Kidney (tissue), 14 donors: ENCODE results near the gene C6orf118. TPM values are rescaled to one million over a fixed set of nuclear protein-coding genes. Genes with fewer than 3 reads are reported as not detected.

Source experiments
- DNase-seq, 5 donors: peaks; one replicate each; pipeline ENCODE4 v3.0.0-alpha.2; 2013 to 2020
- FAIRE-seq: peaks from 2 replicates; lab custom pipeline; 2012; peaks lifted over from hg19 to GRCh38; lab: Jason Lieb, UNC
- H3K27ac ChIP-seq, 2 donors: one replicate each; pipeline ENCODE4 v1.7.0; 2013; ENCODE audit warnings: low read depth in 2 of 2, low read length in 2 of 2, inconsistent platforms in 1 of 2
- H3K27me3 ChIP-seq: one replicate; pipeline ENCODE4 v1.7.1; 2013; ENCODE audit warnings: low read length, inconsistent platforms; ENCODE audit not compliant: control insufficient read depth, insufficient read depth
- H3K36me3 ChIP-seq, 3 donors: one replicate each; pipeline versions ENCODE4 v1.7.0 to v1.7.1; 2013; ENCODE audit warnings: low read length in 3 of 3, control low read depth in 1 of 3, inconsistent platforms in 1 of 3; ENCODE audit not compliant: insufficient read depth in 3 of 3, control insufficient read depth in 2 of 3
- H3K4me1 ChIP-seq, 3 donors: one replicate each; pipeline versions ENCODE4 v1.7.0 to v1.7.1; 2013; ENCODE audit warnings: low read length in 3 of 3, inconsistent platforms in 1 of 3, low read depth in 1 of 3; ENCODE audit not compliant: control insufficient read depth in 2 of 3, insufficient read depth in 2 of 3
- H3K4me3 ChIP-seq, 3 donors: one replicate each; pipeline versions ENCODE4 v1.7.0 to v1.8.1; 2013; ENCODE audit warnings: low read length in 3 of 3, control low read depth in 1 of 3, inconsistent platforms in 1 of 3
- H3K9ac ChIP-seq, 3 donors: one replicate each; pipeline versions ENCODE4 v1.7.0 to v1.7.1; 2013; ENCODE audit warnings: low read length in 3 of 3, control low read depth in 1 of 3, inconsistent platforms in 1 of 3
- H3K9me3 ChIP-seq, 3 donors: one replicate each; pipeline versions ENCODE4 v1.7.0 to v1.7.1; 2013; ENCODE audit warnings: low read length in 3 of 3, control low read depth in 1 of 3, inconsistent platforms in 1 of 3; ENCODE audit not compliant: control insufficient read depth in 2 of 3, insufficient read depth in 1 of 3
- CTCF ChIP-seq: IDR thresholded peaks from 3 replicates; pipeline ENCODE4 v1.5.1; 2012; ENCODE audit warnings: mild to moderate bottlenecking, moderate library complexity, borderline replicate concordance; ENCODE audit not compliant: insufficient read depth; ENCODE audit errors: extremely low read depth
- intact Hi-C: fragments of 100-400 bp; cut with DNase I; formaldehyde crosslinking; loops from one replicate; pipeline ENCODE4 v1.11.1; 2022
- polyA plus RNA-seq: library from polyadenylated mRNA; stranded (reverse); fragments of 350-450 nt; fragmentation: Illumina TruSeq; extraction: RNeasy Lipid Tissue Mini Kit (QIAGEN cat#74804); gene quantifications from one replicate; pipeline ENCODE4 v1.2.3, GENCODE V29; 2014; ENCODE audit warnings: low read depth, low replicate concordance; ENCODE audit not compliant: insufficient read depth
- total RNA-seq: library from RNA; stranded (reverse); fragmentation: NEBNext Ultra II Directional; extraction: Animal tissue kit (Norgen Biotek cat#: 25700); gene quantifications from one replicate; pipeline ENCODE4 v1.2.1, GENCODE V29; 2021
- donor health status: control.
- donor health status: control.
- donor health status: control.
- donor health status: control.
- donor health status: control.
- donor health status: DM: yes; HTN: yes; CAD: no.
- donor health status: Normal renal cell carcinoma (clear cell type).

C6orf118 gene
- total and polyA plus RNA-seq, 2 donors from 2014 or later, result 0.57 to 0.67 TPM

GRCh38 chr6:165306955-165307354, 2.5 kb downstream of the C6orf118 start:
- intact Hi-C loops, result no loop called here
- H3K9ac ChIP-seq, result no peak overlapping the region
- no peak overlapping the region for H3K27ac ChIP-seq
- FAIRE-seq, result no peak
- no peak overlapping the region for H3K4me3 ChIP-seq
- H3K36me3 ChIP-seq, result no peaks in the 10 kb centered on the region
- no peak for TF ChIP-seq CTCF
- peaks cover 0 to 3% (median 0%) of the 10 kb centered on the region in 3 donors for H3K4me1 ChIP-seq
- no peak for DNase-seq
- H3K27me3 ChIP-seq, result no peaks in the 10 kb centered on the region
- H3K9me3 ChIP-seq, result no peaks in the 10 kb centered on the region

- Histone ChIP-seq H3K4me3 (no peak overlapping the region), H3K27me3 (no peaks in the 10 kb centered on the region), H3K27ac (no peak overlapping the region), H3K4me1 (no peaks in the 10 kb centered on the region), H3K36me3 (no peaks in the 10 kb centered on the region), H3K9me3 (no peaks in the 10 kb centered on the region), H3K9ac (no peak overlapping the region)
- FAIRE-seq, result no peak
- intact Hi-C loops, result no loop called here
- no peak for TF ChIP-seq CTCF
- DNase-seq, result peak in 1 of 5 donors; percentile 69
Measured at GRCh38 chr6:165301372-165302246, 7.8 kb downstream of the C6orf118 start.

DNA sequence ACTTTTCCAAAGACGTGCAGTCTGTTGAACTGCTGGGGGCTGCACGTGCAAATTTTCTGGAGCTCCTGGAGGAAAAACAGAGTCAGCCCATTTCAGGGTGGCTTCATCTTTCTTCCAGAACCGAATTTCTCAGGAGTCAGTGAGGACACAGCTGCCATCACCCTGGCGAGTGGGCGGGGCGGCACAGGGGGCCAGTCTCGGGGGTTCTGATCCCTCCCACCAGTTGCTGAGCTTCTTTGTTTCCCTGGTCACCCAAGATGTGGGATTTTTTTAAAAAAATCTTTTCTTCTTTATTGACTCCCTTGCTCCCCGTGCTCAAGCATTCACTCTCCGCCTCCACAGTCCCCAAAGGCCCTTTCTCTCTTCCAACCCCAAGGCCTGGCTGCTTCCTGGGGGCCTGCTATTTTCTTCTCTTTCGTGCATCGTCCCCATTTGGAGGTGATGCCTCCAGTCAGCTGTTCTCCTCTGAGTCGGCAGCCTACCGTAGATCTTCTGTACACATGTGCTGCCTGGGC, 8.9 kb downstream of the C6orf118 start:
- H3K4me1 ChIP-seq, result no peaks in the 10 kb centered on the region
- no peak for TF ChIP-seq CTCF
- intact Hi-C loops, result no loop called here
- no peaks in the 10 kb centered on the region for H3K27me3 ChIP-seq
- H3K4me3 ChIP-seq, result no peak overlapping the region
- no peak overlapping the region for H3K9ac ChIP-seq
- H3K36me3 ChIP-seq, result no peaks in the 10 kb centered on the region
- H3K9me3 ChIP-seq, result no peaks in the 10 kb centered on the region
- no peak overlapping the region for H3K27ac ChIP-seq
- FAIRE-seq (no peak), DNase-seq (no peak)
